Measurements from ENCODE around the gene SPRR2A. TPM values are rescaled to one million over a fixed set of nuclear protein-coding genes. Genes with fewer than 3 reads are reported as not detected.
"Not testable (repeated sequence)": the region's sequence is repeated elsewhere in the genome, so short reads cannot be mapped to it uniquely, and the experiment has no call there.

SPRR2A gene
- total RNA-seq, 1 donor: not detected

- Histone ChIP-seq H3K4me1 (ENCODE audit: insufficient read depth, low read length) (no peaks in the 10 kb centered on the region), H4K20me1 (ENCODE audit: insufficient read depth, low read length) (no peaks in the 10 kb centered on the region), H3K27ac (ENCODE audit: low read depth, low read length) (no peak within 1 kb of the TSS), H3K4me2 (ENCODE audit: insufficient read depth, low read length) (no peak within 1 kb of the TSS), H3K36me3 (ENCODE audit: insufficient read depth, low read length) (no peaks in the 10 kb centered on the region), H3K4me3 (ENCODE audit: insufficient read depth, low read length) (no peak within 1 kb of the TSS), H3K27me3 (ENCODE audit: insufficient read depth, low read length) (no peaks in the 10 kb centered on the region), H3K9me3 (ENCODE audit: low read depth, low read length) (no peaks in the 10 kb centered on the region), H2AFZ (ENCODE audit: low read length) (no peak within 1 kb of the TSS), H3K79me2 (ENCODE audit: insufficient read depth, low read length) (no peaks in the 10 kb centered on the region)
- DNase-seq (ENCODE audit: insufficient read length, low spot score, missing footprints): no peak
- TF ChIP-seq CTCF (IDR thresholded peaks at IDR 0.05; ENCODE audit: extremely low read depth, low read depth, low read length): no peak
Measured at GRCh38 chr1:153071511-153071910, 14.2 kb upstream of the SPRR2A start, which contains the start of gene SPRR2B. TSS of gene SPRR2B (minus strand) at chr1:153071611. CDS start at chr1:153070839, 772 bp downstream.

GRCh38 chr1:153070243-153070642, 12.9 kb upstream of the SPRR2A start:
- Histone ChIP-seq H3K27ac (ENCODE audit: low read depth, low read length) (no peak overlapping the region), H3K9me3 (ENCODE audit: low read depth, low read length) (no peaks in the 10 kb centered on the region), H2AFZ (ENCODE audit: low read length) (no peak overlapping the region), H3K4me2 (ENCODE audit: insufficient read depth, low read length) (no peak overlapping the region), H3K4me1 (ENCODE audit: insufficient read depth, low read length) (no peaks in the 10 kb centered on the region), H3K4me3 (ENCODE audit: insufficient read depth, low read length) (no peak overlapping the region), H3K36me3 (ENCODE audit: insufficient read depth, low read length) (no peaks in the 10 kb centered on the region), H4K20me1 (ENCODE audit: insufficient read depth, low read length) (no peaks in the 10 kb centered on the region), H3K79me2 (ENCODE audit: insufficient read depth, low read length) (no peaks in the 10 kb centered on the region), H3K27me3 (ENCODE audit: insufficient read depth, low read length) (no peaks in the 10 kb centered on the region)
- DNase-seq (ENCODE audit: insufficient read length, low spot score, missing footprints): no peak
- TF ChIP-seq CTCF (IDR thresholded peaks at IDR 0.05; ENCODE audit: extremely low read depth, low read depth, low read length): no peak

- Histone ChIP-seq H3K36me3 (ENCODE audit: insufficient read depth, low read length) (no peaks in the 10 kb centered on the region), H3K9me3 (ENCODE audit: low read depth, low read length) (no peaks in the 10 kb centered on the region), H2AFZ (ENCODE audit: low read length) (no peak overlapping the region), H3K4me1 (ENCODE audit: insufficient read depth, low read length) (no peaks in the 10 kb centered on the region), H4K20me1 (ENCODE audit: insufficient read depth, low read length) (no peaks in the 10 kb centered on the region), H3K27ac (ENCODE audit: low read depth, low read length) (no peak overlapping the region), H3K79me2 (ENCODE audit: insufficient read depth, low read length) (no peaks in the 10 kb centered on the region), H3K4me2 (ENCODE audit: insufficient read depth, low read length) (no peak overlapping the region), H3K4me3 (ENCODE audit: insufficient read depth, low read length) (no peak overlapping the region), H3K27me3 (ENCODE audit: insufficient read depth, low read length) (no peaks in the 10 kb centered on the region)
- no peak for DNase-seq (ENCODE audit: insufficient read length, low spot score, missing footprints)
- no peak for TF ChIP-seq CTCF (IDR thresholded peaks at IDR 0.05; ENCODE audit: extremely low read depth, low read depth, low read length)
Measured at GRCh38 chr1:153058826-153059784, 1.8 kb upstream of the SPRR2A start.

GRCh38 chr1:153058154-153058553, 842 bp upstream of the SPRR2A start:
- no peaks in the 10 kb centered on the region for H3K79me2 ChIP-seq (ENCODE audit: insufficient read depth, low read length)
- H3K4me1 ChIP-seq (ENCODE audit: insufficient read depth, low read length): no peaks in the 10 kb centered on the region
- no peak overlapping the region for H3K4me2 ChIP-seq (ENCODE audit: insufficient read depth, low read length)
- H3K4me3 ChIP-seq (ENCODE audit: insufficient read depth, low read length): no peak overlapping the region
- no peak for TF ChIP-seq CTCF (IDR thresholded peaks at IDR 0.05; ENCODE audit: extremely low read depth, low read depth, low read length)
- DNase-seq (ENCODE audit: insufficient read length, low spot score, missing footprints): no peak
- H4K20me1 ChIP-seq (ENCODE audit: insufficient read depth, low read length): no peaks in the 10 kb centered on the region
- H2AFZ ChIP-seq (ENCODE audit: low read length): no peak overlapping the region
- H3K27me3 ChIP-seq (ENCODE audit: insufficient read depth, low read length): no peaks in the 10 kb centered on the region
- H3K27ac ChIP-seq (ENCODE audit: low read depth, low read length): no peak overlapping the region
- no peaks in the 10 kb centered on the region for H3K9me3 ChIP-seq (ENCODE audit: low read depth, low read length)
- H3K36me3 ChIP-seq (ENCODE audit: insufficient read depth, low read length): no peaks in the 10 kb centered on the region

DNA sequence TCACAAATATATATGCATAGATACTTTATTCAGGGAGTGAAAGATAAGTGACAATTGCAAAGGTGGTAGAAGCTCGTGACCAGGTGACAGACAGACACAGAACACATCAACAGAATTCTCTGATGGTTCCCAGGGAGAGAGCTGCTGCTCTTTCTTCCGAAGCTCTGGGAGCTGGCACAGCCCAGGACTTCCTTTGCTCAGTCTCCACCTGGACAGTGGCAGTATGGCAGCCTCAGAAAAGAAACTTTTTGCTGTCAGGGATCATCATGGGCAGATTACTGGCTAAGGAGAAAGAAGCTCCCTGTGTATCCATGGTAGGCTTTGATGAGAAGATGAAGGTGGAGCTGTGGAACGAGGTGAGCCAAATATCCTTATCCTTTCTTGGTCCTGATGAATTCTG, 1.2 kb downstream of the SPRR2A start:
- H3K4me1 ChIP-seq (ENCODE audit: insufficient read depth, low read length); H3K27ac ChIP-seq (ENCODE audit: low read depth, low read length); DNase-seq (ENCODE audit: insufficient read length, low spot score, missing footprints); H3K79me2 ChIP-seq (ENCODE audit: insufficient read depth, low read length); H3K36me3 ChIP-seq (ENCODE audit: insufficient read depth, low read length); H3K27me3 ChIP-seq (ENCODE audit: insufficient read depth, low read length); H3K9me3 ChIP-seq (ENCODE audit: low read depth, low read length); H2AFZ ChIP-seq (ENCODE audit: low read length); H4K20me1 ChIP-seq (ENCODE audit: insufficient read depth, low read length); H3K4me2 ChIP-seq (ENCODE audit: insufficient read depth, low read length); H3K4me3 ChIP-seq (ENCODE audit: insufficient read depth, low read length): not testable (repeated sequence)
